IPS-18c (cell line): ENCODE data around the gene MBTD1.
"Not testable (repeated sequence)": the region's sequence is repeated elsewhere in the genome, so short reads cannot be mapped to it uniquely, and the experiment has no call there.

ENCODE experiments used
- H3K4me3 ChIP-seq: 2 replicates; pipeline ENCODE4 v1.7.0; 2013; ENCODE audit warnings: low read depth, mild to moderate bottlenecking, low read length, moderate library complexity; ENCODE audit not compliant: insufficient read depth
- H3K9me3 ChIP-seq: one replicate; pipeline ENCODE4 v1.6.1; 2013; ENCODE audit warnings: mild to moderate bottlenecking, low read length, moderate library complexity; ENCODE audit not compliant: control insufficient read depth, insufficient read depth

MBTD1 gene

GRCh38 chr17:51221322-51221721 lies 38.5 kb downstream of the MBTD1 start:
- H3K9me3 ChIP-seq: no peaks in the 10 kb centered on the region
- no peak overlapping the region for H3K4me3 ChIP-seq

DNA sequence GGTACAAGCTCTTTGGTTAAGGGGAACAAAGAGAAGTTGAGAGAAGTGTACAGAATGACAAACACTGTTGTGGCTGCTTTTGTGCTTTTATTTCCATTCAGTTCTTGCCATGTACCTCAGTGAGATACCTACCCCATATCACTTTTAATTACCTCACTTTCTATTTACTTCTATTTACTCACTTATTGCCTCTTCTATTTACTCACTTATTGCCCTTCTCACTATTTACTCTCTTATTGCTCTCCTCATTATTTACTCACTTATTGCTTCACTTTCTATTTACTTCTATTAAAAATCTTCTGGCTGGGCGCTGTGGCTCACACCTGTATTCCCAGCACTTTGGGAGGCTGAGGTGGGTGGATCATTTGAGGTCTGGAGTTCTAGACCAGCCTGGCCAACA lies 41.9 kb downstream of the MBTD1 start:
- Histone ChIP-seq H3K9me3 (no peaks in the 10 kb centered on the region), H3K4me3 (no peak overlapping the region)

DNA sequence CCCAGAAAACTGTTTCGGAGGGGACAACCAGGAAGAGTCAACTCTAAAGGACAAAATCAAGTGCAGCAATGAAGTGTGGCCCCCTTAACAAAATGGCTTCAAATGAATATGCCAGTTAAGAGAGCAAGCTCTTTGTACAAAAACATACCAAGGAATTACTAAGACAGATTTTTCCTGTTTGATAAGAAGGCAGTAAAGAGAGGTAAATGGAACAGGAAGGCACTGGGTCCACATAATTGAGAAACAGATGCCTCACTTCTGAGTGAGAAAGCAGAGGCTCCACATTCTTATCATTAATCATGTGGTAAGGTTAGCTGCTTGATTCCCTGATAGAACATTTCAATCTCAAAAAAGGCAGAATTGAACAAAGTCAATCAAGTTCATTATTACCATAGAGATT lies 44.9 kb downstream of the MBTD1 start:
- H3K4me3 ChIP-seq: no peak overlapping the region
- H3K9me3 ChIP-seq: no peaks in the 10 kb centered on the region

DNA sequence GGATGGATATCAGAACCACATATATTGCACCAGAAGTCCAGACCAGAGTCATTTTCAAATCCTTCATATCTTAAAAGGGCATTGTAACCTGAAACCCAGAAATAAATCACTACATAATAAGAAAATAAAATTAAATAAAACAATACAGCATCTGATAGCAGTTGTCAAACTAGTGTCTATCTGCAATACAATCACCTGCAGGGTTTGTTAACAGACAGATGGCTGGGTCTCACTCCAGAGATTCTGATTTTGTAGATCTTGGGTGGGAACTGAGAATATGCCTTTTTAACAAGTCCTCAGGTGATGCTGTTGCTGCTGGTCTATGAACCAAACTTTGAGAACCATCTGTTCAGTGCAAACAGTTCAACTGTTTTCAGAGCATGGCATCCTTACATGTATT lies 56.0 kb downstream of the MBTD1 start:
- no peaks in the 10 kb centered on the region for H3K9me3 ChIP-seq
- no peak overlapping the region for H3K4me3 ChIP-seq

GRCh38 chr17:51200846-51201245 lies 59.0 kb downstream of the MBTD1 start:
- no peak overlapping the region for H3K4me3 ChIP-seq
- no peaks in the 10 kb centered on the region for H3K9me3 ChIP-seq

DNA sequence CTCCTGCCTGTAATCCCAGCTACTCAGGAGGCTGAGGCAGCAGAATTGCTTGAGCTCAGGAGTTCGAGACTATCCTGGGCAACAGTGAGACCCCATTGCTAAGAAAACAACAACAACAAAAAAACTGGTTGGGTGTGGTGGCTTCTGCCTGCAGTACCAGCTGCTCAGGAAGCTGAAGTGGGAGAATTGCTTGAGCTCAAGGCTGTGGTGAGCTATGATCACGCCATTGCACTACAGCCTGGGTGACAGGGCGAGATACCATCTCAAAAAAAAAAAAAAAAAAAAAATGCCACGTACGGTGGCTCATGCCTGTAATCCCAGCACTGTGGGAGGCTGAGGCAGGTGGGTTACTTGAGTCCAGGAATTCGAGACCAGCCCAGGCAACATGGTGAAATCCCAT lies 59.6 kb downstream of the MBTD1 start:
- H3K9me3 ChIP-seq: no peaks in the 10 kb centered on the region
- H3K4me3 ChIP-seq: no peak overlapping the region

DNA sequence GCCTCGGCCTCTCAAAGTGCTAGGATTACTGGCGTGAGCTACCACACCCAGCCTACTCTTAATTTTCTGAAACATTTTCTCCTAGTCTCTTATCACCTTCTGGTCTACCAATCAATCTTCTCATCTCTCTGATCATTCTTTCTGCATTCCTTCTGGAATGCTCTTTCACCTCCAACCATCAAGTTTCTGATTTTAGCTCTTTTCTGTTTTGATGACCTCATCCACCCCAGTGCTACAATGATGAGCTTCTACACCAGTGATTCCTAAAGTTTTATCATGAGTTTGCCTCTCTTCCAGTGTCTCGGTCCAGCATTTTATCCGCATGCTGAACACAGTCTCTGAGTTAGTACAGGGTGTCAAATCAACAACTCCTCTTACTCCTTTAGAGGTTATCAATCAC lies 62.1 kb downstream of the MBTD1 start:
- H3K4me3 ChIP-seq: no peak overlapping the region

DNA sequence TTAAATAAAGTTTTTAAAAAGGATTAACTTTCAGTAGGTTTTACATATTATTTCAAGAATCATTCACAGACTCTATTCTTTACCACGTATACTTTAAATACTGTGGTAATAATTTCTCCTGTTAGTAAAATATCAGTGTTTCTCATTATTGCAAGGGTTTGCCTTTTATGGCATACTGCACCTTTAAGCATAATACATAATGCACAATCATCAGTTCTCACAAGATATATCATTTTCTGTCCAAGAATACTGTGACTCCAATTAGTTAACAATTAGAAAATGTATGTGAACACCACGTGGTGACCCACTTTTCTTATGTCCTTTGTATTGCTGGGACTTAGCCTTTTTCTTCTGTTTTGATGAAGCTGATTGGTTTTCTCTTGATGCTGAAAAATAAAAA lies 68.0 kb downstream of the MBTD1 start:
- Histone ChIP-seq H3K4me3 (no peak overlapping the region), H3K9me3 (no peaks in the 10 kb centered on the region)

More for the DNA sequence above, 62.1 kb downstream of the MBTD1 start:
- H3K9me3 ChIP-seq: no peaks in the 10 kb centered on the region

GRCh38 chr17:51189628-51190027 lies 70.2 kb downstream of the MBTD1 start:
- H3K4me3 ChIP-seq: no peak overlapping the region

GRCh38 chr17:51189162-51189561 lies 70.7 kb downstream of the MBTD1 start:
- Histone ChIP-seq H3K9me3 (no peaks in the 10 kb centered on the region), H3K4me3 (no peak overlapping the region)

More at GRCh38 chr17:51189628-51190027, 70.2 kb downstream of the MBTD1 start:
- no peaks in the 10 kb centered on the region for H3K9me3 ChIP-seq

GRCh38 chr17:51188271-51188833 lies 71.5 kb downstream of the MBTD1 start:
- Histone ChIP-seq H3K4me3 (no peak overlapping the region), H3K9me3 (no peaks in the 10 kb centered on the region)

DNA sequence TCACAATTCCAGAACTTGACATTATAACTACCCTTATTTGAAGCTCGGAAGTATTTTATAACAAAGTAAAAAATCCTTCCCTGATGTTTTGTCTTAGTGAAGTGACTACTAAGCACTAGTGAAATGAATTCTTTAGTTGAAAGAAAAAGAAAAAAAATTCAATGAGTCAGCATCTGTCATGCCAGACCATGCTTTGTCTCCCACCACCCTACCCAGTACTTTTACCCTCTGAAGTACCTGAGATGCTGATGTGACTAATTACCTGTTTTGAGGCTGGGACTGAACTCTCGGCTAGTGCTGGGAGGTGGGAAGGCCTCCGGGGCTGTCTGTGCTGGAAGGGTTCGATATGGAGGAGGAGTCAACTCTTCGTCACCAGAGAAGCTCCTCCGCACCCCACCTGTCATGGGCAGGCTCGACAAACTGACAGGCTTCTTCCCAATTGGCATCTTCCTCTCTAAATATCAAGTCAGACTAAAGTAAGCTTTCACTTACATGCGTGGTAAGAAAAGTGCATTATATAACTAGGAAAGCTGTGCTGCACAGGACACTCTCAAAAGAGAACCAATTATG lies 74.0 kb downstream of the MBTD1 start:
- no peaks in the 10 kb centered on the region for H3K9me3 ChIP-seq
- no peak overlapping the region for H3K4me3 ChIP-seq

DNA sequence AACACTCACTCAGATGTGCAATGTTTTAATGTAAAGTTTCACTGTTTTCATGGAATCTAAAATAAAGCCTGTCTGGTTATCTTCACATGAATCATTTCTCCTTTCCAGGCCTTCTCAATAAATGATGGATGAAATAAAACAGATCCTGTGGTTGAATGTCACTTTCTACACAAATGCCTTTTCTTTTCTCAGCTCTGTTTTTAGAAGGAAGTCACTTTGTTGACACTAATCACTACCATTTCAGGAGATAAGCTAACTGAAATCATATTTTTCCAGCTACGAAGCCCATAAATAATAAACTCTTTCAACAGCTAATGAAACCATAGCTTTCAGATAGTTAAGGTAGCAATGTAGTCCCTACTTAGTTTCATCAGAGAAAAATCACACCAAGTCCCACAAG lies 75.7 kb downstream of the MBTD1 start:
- Histone ChIP-seq H3K4me3 (no peak overlapping the region), H3K9me3 (no peaks in the 10 kb centered on the region)

DNA sequence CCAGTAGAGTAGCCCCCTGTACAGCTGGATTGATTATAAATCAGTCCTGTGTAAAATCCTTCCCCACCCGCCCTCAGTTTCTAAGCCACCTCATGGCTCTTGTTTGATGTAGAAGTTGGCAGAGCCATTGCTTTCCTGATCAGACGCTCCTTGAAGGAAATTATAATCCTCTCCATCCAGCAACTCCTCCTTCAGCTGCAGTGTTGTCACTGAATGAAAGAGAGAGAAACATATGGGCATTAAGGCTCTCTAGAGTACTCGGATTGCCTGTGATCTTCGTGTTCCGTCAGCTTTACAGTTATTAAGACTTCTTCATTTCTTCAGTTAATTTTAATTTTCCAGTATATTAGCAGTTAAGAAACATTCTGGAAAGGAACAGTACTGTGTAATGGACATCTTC lies 79.4 kb downstream of the MBTD1 start:
- no peaks in the 10 kb centered on the region for H3K9me3 ChIP-seq
- no peak overlapping the region for H3K4me3 ChIP-seq

DNA sequence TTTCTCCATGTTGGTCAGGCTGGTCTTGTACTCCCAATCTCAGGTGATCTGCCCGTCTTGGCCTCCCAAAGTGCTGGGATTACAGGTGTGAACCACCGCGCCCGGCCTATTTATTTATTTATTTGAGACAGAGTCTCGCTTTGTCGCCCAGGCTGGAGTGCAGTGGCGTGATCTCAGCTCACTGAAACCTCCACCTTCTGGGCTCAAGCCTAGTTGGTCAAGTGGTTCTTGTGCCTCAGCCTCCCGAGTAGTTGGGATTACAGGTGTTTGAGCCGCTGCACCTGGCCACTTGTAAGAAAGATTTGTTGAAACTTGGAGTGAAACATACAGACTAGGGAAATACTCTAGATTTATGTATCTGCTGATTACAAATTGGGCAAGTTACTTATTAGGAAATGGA lies 87.8 kb downstream of the MBTD1 start:
- not testable (repeated sequence) for H3K9me3 ChIP-seq

GRCh38 chr17:51170736-51171135 lies 89.1 kb downstream of the MBTD1 start:
- peaks cover 3% of the 10 kb centered on the region for H3K9me3 ChIP-seq

More for the DNA sequence above, 87.8 kb downstream of the MBTD1 start:
- H3K4me3 ChIP-seq: not testable (repeated sequence)

DNA sequence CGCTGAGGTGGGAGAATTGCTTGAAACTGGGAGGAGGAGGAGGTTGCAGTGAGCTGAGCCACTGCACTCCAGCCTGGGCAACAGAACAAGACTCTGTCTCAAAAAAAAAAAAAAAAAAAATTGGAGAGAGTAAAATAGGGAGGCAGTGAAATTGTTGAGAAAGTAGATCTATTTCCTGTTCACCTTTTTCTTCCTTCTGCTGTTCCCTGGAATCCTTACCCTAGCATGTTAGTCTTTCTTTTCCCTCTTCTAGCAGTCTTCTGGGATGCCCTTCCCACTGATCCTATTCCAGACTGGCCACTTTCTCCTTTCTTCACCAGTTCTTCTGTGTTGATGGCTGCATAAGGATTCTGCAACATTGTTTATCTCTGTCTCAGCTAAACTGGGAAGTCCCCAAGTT lies 90.5 kb downstream of the MBTD1 start:
- H3K4me3 ChIP-seq: no peak overlapping the region
- peaks cover 3% of the 10 kb centered on the region for H3K9me3 ChIP-seq

More at GRCh38 chr17:51170736-51171135, 89.1 kb downstream of the MBTD1 start:
- no peak overlapping the region for H3K4me3 ChIP-seq

DNA sequence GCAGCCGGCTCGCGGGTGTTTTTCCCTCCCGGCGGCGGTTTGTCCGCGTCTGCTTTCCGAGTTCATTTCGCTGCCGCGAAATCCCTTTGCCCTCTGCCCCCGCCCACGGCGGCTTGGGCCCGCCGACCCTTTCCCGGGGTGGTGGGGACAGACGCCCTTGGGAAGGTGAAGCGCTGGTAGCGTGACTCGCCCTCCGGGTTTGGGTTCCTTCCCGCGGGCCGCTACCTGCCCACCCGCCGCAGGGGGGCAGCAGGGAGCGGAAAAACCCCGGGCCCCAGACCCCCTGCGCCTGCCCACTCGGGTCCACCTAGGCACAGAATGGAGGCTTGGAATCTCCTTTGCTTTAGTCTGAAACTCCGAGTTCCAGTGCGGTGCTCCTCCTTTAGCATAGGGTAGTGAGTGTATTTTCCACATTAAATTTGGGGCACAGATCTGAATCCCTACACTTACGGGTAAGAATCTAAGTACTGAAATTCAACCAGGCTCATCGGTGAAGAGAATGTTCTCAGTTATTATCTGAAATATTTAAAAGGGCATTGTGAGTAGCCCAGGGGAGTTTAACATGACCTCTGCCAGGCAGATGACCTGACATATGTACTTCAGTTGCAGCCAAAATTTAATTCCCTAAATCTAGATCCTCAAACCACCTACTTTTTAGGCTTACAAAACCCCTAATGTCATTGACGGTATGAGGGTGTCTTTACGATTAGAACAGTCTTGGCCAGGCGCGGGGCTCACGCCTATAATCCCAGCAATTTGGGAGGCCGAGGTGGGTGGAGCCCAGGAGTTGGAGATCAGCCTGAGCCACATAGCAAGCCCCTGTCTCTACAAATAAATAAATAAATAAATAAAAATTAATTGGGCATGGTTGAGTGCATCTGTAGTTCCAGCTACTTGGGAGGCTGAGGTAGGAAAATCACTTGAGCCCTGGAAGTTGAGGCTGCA lies 92.6 kb downstream of the MBTD1 start:
- peaks cover 3% of the 10 kb centered on the region for H3K9me3 ChIP-seq
- H3K4me3 ChIP-seq: peak overlapping the region; percentile 96
